HG02642 (cell line): ENCODE results near the gene NBPF3.
"Not testable (repeated sequence)": the region's sequence is repeated elsewhere in the genome, so short reads cannot be mapped to it uniquely, and the experiment has no call there.

Experiments used
- ATAC-seq: cut with Tn5 transposase; IDR thresholded peaks from one replicate; pipeline ENCODE4 v1.9.1; 2021; ENCODE audit warnings: mild to moderate bottlenecking; ENCODE audit not compliant: unreplicated experiment, poor library complexity

NBPF3 gene

GRCh38 chr1:21511579-21512522 is 71.9 kb downstream of the NBPF3 start:
- no peak for ATAC-seq

GRCh38 chr1:21514245-21514644 is 74.3 kb downstream of the NBPF3 start:
- peak; percentile 50 for ATAC-seq

DNA sequence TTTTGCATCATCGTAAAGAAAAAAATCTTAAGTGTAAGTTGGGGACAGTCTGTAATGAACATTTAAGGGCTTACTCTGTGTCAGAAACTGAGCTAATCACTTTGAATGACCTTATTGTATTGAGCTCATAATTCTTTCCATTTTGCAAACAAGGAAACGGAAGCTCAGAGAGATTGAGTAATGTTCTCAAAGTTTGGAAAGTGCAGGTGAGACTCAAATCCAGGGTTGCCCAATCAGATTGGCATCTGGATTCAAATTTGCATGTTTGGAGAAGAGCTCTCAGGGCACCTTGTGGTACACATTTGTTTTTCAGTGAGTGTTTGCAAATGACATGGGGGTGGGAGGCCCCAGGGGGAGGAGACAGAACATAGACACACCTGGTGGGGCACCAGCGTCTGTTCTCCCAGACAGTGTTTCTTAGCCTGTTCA is 77.2 kb downstream of the NBPF3 start:
- no peak for ATAC-seq

DNA sequence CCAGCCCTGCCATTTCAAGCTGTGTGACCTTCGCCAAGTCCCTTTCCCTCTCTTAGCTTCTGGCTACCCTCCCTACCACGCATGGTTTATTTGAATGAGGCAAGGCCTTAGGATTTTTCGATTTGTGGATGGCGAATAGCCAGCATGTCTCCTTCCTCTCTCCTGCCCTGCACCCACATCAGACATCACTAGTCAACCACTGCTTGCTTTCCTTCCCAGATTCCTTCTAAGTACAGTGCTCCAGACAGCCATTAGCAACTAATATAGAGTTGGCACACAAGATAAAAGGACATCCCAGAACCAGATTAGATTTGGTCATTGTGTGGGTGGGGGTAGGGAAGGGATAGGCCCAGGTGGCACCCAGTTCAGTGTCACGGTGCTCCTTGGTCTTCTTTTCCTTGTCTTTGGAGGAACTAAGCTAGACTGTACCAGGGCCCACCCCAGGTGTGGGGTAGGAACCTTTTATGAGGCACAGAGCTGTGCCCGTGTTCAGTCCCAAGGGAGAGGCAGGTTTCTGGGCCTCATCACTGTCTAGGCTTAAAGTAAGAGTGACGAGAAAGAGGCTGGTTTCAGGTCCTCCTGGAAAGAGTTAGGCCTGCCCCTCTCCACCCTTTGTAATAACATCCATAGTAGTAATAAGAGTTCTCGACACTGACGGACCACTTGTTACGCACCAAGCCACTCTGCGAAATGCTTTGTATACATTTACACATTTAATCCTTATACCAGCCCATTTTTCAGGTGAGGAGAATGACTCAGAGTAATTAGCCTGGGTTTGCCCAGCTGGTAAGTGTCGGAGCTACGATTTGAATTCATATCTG is 77.9 kb downstream of the NBPF3 start:
- no peak for ATAC-seq

DNA sequence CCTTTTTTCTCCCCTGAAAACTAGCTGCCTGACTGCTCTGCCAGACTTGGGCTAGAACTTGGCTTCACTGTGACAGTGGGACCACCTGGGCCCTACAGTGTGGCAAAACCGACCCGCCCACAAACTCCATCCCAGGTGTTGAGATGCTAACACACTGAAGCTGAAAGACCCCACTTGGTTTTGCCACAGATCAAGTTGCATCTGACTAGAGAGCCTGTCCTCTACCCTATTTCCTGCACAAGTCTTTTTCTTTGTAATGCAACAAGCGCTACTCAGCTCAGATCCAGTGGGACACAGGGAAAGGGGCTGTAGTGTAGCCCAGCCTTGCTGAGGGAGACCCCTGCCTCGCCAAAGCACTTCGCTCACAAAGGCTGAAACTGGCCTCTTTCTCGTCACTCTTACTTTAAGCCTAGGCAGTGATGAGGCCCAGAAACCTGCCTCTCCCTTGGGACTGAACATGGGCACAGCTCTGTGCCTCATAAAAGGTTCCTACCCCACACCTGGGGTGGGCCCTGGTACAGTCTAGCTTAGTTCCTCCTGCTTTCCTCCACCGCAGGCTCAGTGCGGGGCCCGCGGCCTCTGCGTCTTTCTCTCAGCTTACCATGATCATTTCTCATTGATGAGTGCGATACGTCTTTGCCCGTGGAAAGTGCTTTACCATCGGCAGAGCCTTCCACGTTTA is 79.0 kb downstream of the NBPF3 start:
- no peak for ATAC-seq

DNA sequence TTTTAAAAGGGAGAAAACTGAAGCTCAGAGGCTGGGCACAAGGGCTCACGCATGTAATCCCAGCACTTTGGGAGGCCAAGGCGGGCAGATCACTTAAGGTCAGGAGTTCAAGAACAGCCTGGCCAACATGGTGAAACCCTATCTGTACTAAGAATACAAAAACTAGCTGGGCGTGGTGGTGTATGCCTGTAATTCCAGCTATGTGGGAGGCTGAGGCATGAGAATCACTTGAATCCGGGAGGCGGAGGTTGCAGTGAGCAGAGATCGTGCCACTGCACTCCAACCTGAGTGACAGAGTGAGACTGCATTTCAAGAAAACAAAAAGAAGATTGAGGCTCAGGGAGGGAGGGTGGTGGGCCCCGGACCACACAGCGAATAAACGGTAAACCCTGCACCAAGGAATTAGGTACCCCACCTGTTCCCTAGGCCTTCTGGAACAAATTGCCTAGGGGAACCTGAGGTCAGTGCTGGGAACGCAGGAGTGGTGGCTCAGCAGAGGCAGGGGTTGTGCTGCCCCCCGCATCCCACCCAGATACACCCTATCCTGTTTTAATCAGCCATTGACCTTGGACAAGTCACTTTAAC is 79.6 kb downstream of the NBPF3 start:
- ATAC-seq: not testable (repeated sequence)

DNA sequence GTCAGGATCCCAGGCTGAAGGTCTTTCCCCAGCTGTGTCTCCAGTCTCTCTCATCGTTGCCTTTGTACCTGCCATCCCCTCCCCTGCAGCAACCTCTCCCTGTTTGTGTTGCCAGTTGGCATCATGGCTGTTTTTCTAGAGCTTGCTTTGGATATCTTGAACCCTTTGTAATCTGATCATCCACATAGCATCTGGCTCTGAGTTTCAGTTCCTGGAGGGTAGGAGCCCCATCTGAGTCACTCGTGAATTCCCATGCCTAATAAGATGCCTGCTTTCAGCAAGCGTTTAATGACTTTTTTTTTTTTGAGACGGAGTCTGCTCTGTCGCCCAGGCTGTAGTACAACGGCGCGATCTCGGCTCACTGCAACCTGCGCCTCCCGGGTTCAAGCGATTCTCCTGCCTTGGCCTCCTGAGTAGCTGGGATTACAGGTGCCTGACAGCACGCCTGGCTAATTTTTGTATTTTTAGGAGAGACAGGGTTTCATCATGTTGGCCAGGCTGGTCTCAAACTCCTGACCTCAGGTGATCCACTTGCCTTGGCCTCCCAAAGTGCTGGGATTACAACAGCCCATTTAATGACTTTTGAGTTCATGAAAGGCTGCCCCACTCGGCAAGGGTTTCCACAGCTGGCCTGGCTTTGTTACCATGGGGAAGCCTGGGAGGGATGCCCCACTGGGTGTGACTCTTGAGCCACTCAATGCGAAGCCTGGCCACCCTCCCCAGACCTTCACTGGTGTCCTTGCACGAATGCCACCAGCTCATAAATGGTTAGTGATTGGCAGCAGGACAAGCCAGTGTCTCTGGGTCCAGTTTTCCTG is 81.2 kb downstream of the NBPF3 start:
- ATAC-seq: no peak

DNA sequence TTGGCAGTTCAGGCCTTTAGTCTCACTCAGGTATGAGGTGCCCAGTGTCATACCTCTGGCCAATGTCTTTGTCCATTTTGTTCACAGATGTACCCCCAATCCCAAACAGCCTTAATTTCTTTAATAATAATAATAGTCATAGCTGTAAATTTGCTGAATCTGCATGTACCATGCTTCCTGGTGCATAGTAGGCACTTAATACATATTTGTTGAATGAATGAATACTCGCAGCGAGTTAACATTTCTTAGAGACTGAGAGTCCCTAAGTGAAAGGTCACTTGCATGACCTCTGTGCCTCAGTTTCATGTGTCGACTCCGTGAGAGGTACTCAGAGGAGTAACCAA is 81.8 kb downstream of the NBPF3 start:
- ATAC-seq: no peak

GRCh38 chr1:21522525-21523038 is 82.6 kb downstream of the NBPF3 start:
- ATAC-seq: no peak

GRCh38 chr1:21523297-21523813 is 83.4 kb downstream of the NBPF3 start:
- no peak for ATAC-seq

GRCh38 chr1:21524220-21524619 is 84.3 kb downstream of the NBPF3 start:
- no peak for ATAC-seq

DNA sequence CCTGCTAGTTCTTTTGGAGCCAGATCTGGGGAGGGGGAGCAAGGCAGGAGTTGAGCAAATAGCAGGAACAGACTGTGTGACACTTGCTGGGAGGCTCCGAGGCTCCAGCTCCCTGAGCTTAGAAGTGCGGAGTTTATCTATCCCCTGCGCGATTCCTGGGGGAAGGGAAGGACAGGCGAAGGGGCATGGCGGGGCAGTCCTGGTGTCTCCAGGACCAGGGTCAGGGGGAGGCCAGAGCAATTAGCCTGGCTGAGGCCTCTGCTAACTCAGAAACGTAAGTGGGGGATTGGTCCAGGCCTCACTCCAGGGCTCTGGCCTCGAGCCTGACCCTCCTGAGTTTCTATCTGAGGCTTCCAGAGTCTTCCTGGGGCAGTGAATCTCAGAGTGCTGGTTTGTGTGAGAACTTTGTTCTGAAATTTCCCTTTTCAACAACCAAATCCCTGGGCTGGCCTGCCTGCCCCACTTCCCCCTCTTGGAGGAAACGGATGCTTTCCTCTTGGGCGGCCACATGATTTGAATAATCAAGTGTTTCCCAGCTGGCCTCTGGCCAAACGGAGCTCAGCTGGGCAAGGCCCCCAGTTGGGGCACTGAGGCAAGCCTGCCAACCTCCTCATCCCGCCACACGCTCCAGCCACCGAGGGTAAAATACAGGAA is 84.9 kb downstream of the NBPF3 start:
- no peak for ATAC-seq

- ATAC-seq: no peak
Observed at GRCh38 chr1:21525340-21525717, 85.4 kb downstream of the NBPF3 start.

GRCh38 chr1:21526441-21526840 is 86.5 kb downstream of the NBPF3 start:
- ATAC-seq: no peak

- ATAC-seq: no peak
Observed at GRCh38 chr1:21530368-21531016, 90.6 kb downstream of the NBPF3 start.

- no peak for ATAC-seq
Observed at GRCh38 chr1:21531241-21531640, 91.3 kb downstream of the NBPF3 start.

DNA sequence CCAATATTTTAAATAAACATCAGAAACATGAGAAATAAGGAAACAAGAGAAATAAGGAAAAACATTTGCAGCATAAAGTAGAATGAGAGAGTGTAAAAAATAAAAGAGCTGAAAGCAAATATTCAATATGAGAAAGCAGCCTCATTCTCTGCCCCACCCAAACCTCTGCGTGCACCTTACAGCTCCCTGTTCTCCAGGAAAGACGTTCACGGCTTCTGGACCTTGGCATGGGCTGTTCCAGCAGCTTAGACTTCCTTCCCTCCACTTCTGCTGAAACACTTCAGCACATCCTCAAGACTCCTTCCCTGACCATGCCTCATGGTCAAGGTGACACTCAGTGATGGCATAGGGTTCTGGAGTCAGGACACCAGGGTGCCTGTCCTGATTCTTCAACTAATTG is 92.6 kb downstream of the NBPF3 start:
- no peak for ATAC-seq

- ATAC-seq: no peak
Observed at GRCh38 chr1:21532992-21533534, 93.1 kb downstream of the NBPF3 start.
